Esophagus squamous epithelium (tissue), 4 donors: ENCODE results near the gene ADPRHL1.

Source experiments
- CTCF ChIP-seq, 6 experiments: fragments of 450-650 bp in 4 of 6; fragments of 200-600 bp in 2 of 6; sonication (generic) in 2 of 6; IDR thresholded peaks; one replicate each; pipeline ENCODE4 v1.5.1; 2016 to 2019; ENCODE audit warnings: antibody characterized with exemption in 6 of 6, mild to moderate bottlenecking in 4 of 6, moderate library complexity in 4 of 6
- POLR2A ChIP-seq, 4 donors: fragments of 450-650 bp; IDR thresholded peaks; one replicate each; pipeline ENCODE4 v1.6.1; 2017; ENCODE audit warnings: antibody characterized with exemption in 4 of 4, mild to moderate bottlenecking in 4 of 4, moderate library complexity in 3 of 4

GRCh38 chr13:113486698-113487097 lies 33.4 kb upstream of the ADPRHL1 start:
- no peak for TF ChIP-seq POLR2A (IDR thresholded peaks at IDR 0.05)
- no peak for TF ChIP-seq CTCF (IDR thresholded peaks at IDR 0.05)
